ENCODE results near the gene ALKBH3. TPM values are rescaled to one million over a fixed set of nuclear protein-coding genes. Genes with fewer than 3 reads are reported as not detected.

Gene ALKBH3
- polyA plus RNA-seq, 1 donor (not counting 4 experiments of a cell fraction or from before 2014, with no cell fraction given): 42.4 TPM

- no peak overlapping the region for H3K9ac ChIP-seq (ENCODE audit: control insufficient read depth, extremely low read depth, insufficient read depth, low read length)
- H2AFZ ChIP-seq (ENCODE audit: control insufficient read depth, low read length): peak overlapping the region; percentile 51
- no peak for TF ChIP-seq EZH2 (IDR thresholded peaks at IDR 0.05; ENCODE audit: low read length)
- TF ChIP-seq CTCF (optimal IDR thresholded peaks at IDR 0.05 in 1 of 3, IDR thresholded peaks at IDR 0.05 in 1 of 3, conservative IDR thresholded peaks at IDR 0.05 in 1 of 3; ENCODE audit: extremely low read depth in 1 of 3, insufficient read depth in 2 of 3, low read length in 3 of 3): no peak
- peaks cover 12% of the 10 kb centered on the region for H3K27me3 ChIP-seq (ENCODE audit: control insufficient read depth, extremely low read depth, insufficient read depth, low read length)
- DNase-seq (ENCODE audit: low read depth, low spot score) (no peak), FAIRE-seq (no peak)
- dilution Hi-C loops (cut with MboI; ENCODE audit: extremely low pct_ligation_motif_present, low sequenced_read_pairs): no loop called here
- H4K20me1 ChIP-seq (ENCODE audit: control insufficient read depth, extremely low read depth, insufficient read depth, low read length): no peaks in the 10 kb centered on the region
- no peaks in the 10 kb centered on the region for H3K4me1 ChIP-seq (ENCODE audit: control insufficient read depth, extremely low read depth, insufficient read depth, low read length)
- H3K4me2 ChIP-seq (ENCODE audit: control insufficient read depth, extremely low read depth, insufficient read depth, low read depth, low read length): peak overlapping the region; percentile 37
- no peak overlapping the region for H3K27ac ChIP-seq (ENCODE audit: control insufficient read depth, insufficient read depth, low read length)
- H3K9me3 ChIP-seq (ENCODE audit: control insufficient read depth, low read depth, low read length): peaks cover 2% of the 10 kb centered on the region
- no peaks in the 10 kb centered on the region for H3K9me1 ChIP-seq (ENCODE audit: control insufficient read depth, extremely low read depth, insufficient read depth, low read length)
- H3K36me3 ChIP-seq (ENCODE audit: control insufficient read depth in 2 of 2, extremely low read depth in 1 of 2, insufficient read depth in 2 of 2, low read length in 2 of 2): no peaks in the 10 kb centered on the region
- H3K79me2 ChIP-seq (ENCODE audit: control insufficient read depth, insufficient read depth, low read length): no peaks in the 10 kb centered on the region
- no peak overlapping the region for H3K4me3 ChIP-seq (ENCODE audit: control insufficient read depth in 2 of 3, extremely low read depth in 1 of 3, insufficient read depth in 2 of 3, low read depth in 1 of 3, low read length in 3 of 3)
These were observed 82.0 kb downstream of the ALKBH3 start for GRCh38 chr11:43962383-43963278.

- no peak for TF ChIP-seq CTCF (optimal IDR thresholded peaks at IDR 0.05 in 1 of 3, IDR thresholded peaks at IDR 0.05 in 1 of 3, conservative IDR thresholded peaks at IDR 0.05 in 1 of 3; ENCODE audit: extremely low read depth in 1 of 3, insufficient read depth in 2 of 3, low read length in 3 of 3)
- Histone ChIP-seq H3K4me3 (ENCODE audit: control insufficient read depth in 2 of 3, extremely low read depth in 1 of 3, insufficient read depth in 2 of 3, low read depth in 1 of 3, low read length in 3 of 3) (no peak overlapping the region), H3K9me1 (ENCODE audit: control insufficient read depth, extremely low read depth, insufficient read depth, low read length) (no peaks in the 10 kb centered on the region), H3K36me3 (ENCODE audit: control insufficient read depth in 2 of 2, extremely low read depth in 1 of 2, insufficient read depth in 2 of 2, low read length in 2 of 2) (no peaks in the 10 kb centered on the region), H3K27ac (ENCODE audit: control insufficient read depth, insufficient read depth, low read length) (no peak overlapping the region), H3K9ac (ENCODE audit: control insufficient read depth, extremely low read depth, insufficient read depth, low read length) (no peak overlapping the region), H3K4me2 (ENCODE audit: control insufficient read depth, extremely low read depth, insufficient read depth, low read depth, low read length) (no peak overlapping the region), H3K79me2 (ENCODE audit: control insufficient read depth, insufficient read depth, low read length) (no peaks in the 10 kb centered on the region), H3K4me1 (ENCODE audit: control insufficient read depth, extremely low read depth, insufficient read depth, low read length) (no peaks in the 10 kb centered on the region), H3K9me3 (ENCODE audit: control insufficient read depth, low read depth, low read length) (peaks cover 2% of the 10 kb centered on the region), H4K20me1 (ENCODE audit: control insufficient read depth, extremely low read depth, insufficient read depth, low read length) (no peaks in the 10 kb centered on the region), H3K27me3 (ENCODE audit: control insufficient read depth, extremely low read depth, insufficient read depth, low read length) (peaks cover 14% of the 10 kb centered on the region), H2AFZ (ENCODE audit: control insufficient read depth, low read length) (no peak overlapping the region)
- no peak for DNase-seq (ENCODE audit: low read depth, low spot score)
- FAIRE-seq: no peak
- dilution Hi-C loops (cut with MboI; ENCODE audit: extremely low pct_ligation_motif_present, low sequenced_read_pairs): no loop called here
These were observed 82.6 kb downstream of the ALKBH3 start for GRCh38 chr11:43963279-43963620.
